Activated T-helper 1 cell treated with anti-CD3 and anti-CD28 coated beads, Interleukin-12 subunit alpha, Interleukin-12 subunit beta, Interleukin-2, Interleukin-4 antibody, amounts not matched to agents 30 ng/mL and 10 ng/mL and 1 ng/mL, durations not matched to agents 14 hours and 24 hours and 36 hours (primary cell): ENCODE data around the gene SARM1. TPM values are rescaled to one million over a fixed set of nuclear protein-coding genes. Genes with fewer than 3 reads are reported as not detected.

Source experiments
- DNase-seq: peaks from one replicate; pipeline ENCODE4 v3.0.0; 2021; ENCODE audit warnings: low spot score
- H3K27ac Mint-ChIP-seq: one replicate; pipeline ENCODE4 v1.8.0; 2021; ENCODE audit warnings: mild to moderate bottlenecking, mixed read lengths
- H3K27me3 Mint-ChIP-seq: one replicate; pipeline ENCODE4 v1.8.0; 2022; ENCODE audit warnings: mild to moderate bottlenecking, moderate library complexity, mixed read lengths; ENCODE audit not compliant: insufficient read depth
- H3K36me3 Mint-ChIP-seq: one replicate; pipeline ENCODE4 v1.8.0; 2021; ENCODE audit warnings: low read depth, mixed read lengths
- H3K4me1 Mint-ChIP-seq: one replicate; pipeline ENCODE4 v1.8.0; 2021; ENCODE audit warnings: low read depth, mixed read lengths
- H3K4me3 Mint-ChIP-seq: one replicate; pipeline ENCODE4 v1.8.0; 2021; ENCODE audit warnings: mild to moderate bottlenecking, moderate library complexity, mixed read lengths
- H3K9me3 Mint-ChIP-seq: one replicate; pipeline ENCODE4 v1.8.0; 2021; ENCODE audit warnings: mixed read lengths
- intact Hi-C: fragments of 100-400 bp; cut with micrococcal nuclease; formaldehyde crosslinking; loops from one replicate; pipeline ENCODE4 v1.15.1; 2024
- total RNA-seq: library from RNA; stranded (reverse); gene quantifications from 2 replicates; pipeline ENCODE4 v1.2.3, GENCODE V29; 2022

SARM1 gene
- total RNA-seq, 1 donor from 2014 or later = 45.6 TPM

DNA sequence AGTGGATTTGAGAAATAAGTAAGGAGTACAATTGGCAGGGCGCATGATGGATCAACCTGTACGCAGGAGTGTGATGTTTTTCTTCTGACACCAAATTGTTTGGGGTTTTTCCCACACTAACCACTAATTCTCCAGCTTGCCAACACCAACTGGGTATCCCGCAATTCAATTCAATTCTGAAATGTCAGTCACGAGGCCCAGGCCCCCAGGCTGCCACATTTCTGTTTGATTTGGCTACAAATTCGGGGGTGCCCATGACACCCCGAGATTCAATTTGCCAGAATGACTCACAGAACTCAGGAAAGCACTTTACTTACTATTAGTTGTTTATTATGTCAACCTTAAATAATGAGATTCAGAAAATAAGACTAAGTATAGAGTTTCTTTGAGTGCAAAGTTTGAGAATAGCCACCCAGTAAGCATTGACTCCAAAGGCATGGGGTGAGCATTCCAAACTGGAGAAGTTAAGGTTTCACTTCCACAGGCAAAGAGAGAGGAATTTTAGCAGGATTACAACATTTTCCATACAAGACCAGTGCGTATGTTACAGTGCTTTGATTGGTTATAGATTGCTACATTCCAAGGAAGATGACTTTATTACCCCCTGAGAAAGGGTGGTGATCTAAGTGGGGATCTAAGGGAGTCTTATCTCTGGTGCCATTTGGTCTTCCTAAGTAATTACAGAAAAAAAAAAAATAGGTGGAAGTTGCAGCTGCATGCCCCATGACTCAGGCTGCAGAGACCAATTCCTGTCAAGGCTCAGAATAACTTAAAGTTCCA, 23.0 kb downstream of the SARM1 start:
- H3K4me3 Mint-ChIP-seq = no peak overlapping the region
- intact Hi-C loops = no loop called here
- H3K36me3 Mint-ChIP-seq = peaks cover 34% of the 10 kb centered on the region
- no peaks in the 10 kb centered on the region for H3K9me3 Mint-ChIP-seq
- H3K4me1 Mint-ChIP-seq = no peaks in the 10 kb centered on the region
- DNase-seq = no peak
- H3K27ac Mint-ChIP-seq = no peak overlapping the region
- no peaks in the 10 kb centered on the region for H3K27me3 Mint-ChIP-seq

DNA sequence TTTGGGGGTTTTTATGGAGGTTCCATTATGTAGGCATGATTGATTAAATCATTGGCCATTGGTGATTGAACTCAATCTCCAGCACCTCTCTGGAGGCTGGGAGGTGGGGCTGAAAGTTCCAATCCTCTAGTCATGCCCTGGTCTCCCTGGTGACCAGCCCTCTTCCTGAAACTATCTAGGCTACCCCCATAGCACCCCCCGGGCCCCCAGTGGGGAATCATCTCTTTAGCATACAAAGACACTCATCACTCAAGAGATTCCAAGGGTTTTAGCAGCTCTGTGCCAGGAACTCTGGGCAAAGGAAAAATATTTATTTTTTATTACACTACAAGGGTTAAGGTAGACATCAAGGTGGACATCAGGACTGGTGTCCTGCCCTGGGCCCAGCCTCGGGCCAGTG, 23.9 kb downstream of the SARM1 start:
- no peaks in the 10 kb centered on the region for H3K4me1 Mint-ChIP-seq
- peaks cover 26% of the 10 kb centered on the region for H3K36me3 Mint-ChIP-seq
- DNase-seq = no peak
- no peak overlapping the region for H3K4me3 Mint-ChIP-seq
- intact Hi-C loops = no loop called here
- no peaks in the 10 kb centered on the region for H3K9me3 Mint-ChIP-seq
- no peaks in the 10 kb centered on the region for H3K27me3 Mint-ChIP-seq
- H3K27ac Mint-ChIP-seq = no peak overlapping the region

GRCh38 chr17:28395968-28396367, 24.5 kb downstream of the SARM1 start:
- H3K9me3 Mint-ChIP-seq = no peaks in the 10 kb centered on the region
- H3K4me3 Mint-ChIP-seq = no peak overlapping the region
- no peaks in the 10 kb centered on the region for H3K27me3 Mint-ChIP-seq
- no peaks in the 10 kb centered on the region for H3K4me1 Mint-ChIP-seq
- intact Hi-C loops = no loop called here
- H3K27ac Mint-ChIP-seq = no peak overlapping the region
- no peak for DNase-seq
- H3K36me3 Mint-ChIP-seq = peaks cover 23% of the 10 kb centered on the region

DNA sequence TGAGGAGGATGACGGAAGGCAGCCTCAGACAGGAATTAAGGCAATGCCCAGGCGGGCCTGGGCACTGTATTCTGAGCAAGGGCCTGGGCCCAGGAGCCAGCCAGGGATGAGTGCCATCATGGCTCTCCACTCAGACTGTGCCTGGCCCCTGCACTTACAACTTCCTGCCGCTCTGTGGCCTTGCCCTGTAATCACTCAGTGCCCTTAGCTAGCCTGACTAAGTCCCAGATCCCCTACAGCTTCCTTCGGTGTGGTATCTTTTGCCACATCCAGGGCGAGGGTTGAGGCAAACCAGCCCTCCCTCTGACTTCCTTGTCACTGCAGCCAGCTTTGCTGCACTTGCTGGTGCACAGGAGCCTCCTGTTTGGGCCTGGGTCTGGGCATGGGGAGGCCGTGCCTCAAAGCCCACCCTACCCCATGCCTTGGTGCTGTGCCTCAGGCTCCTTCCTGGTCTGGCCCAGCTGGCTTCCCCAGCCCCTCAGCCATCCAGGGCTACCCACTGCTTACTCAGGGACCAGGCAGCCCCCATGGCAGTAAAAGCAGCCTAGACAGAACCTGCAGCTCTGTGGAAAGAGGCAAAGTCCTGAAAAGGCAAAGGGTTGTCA, 25.2 kb downstream of the SARM1 start:
- no peak overlapping the region for H3K4me3 Mint-ChIP-seq
- H3K36me3 Mint-ChIP-seq = peaks cover 17% of the 10 kb centered on the region
- no peak overlapping the region for H3K27ac Mint-ChIP-seq
- no peaks in the 10 kb centered on the region for H3K4me1 Mint-ChIP-seq
- intact Hi-C loops = no loop called here
- no peaks in the 10 kb centered on the region for H3K27me3 Mint-ChIP-seq
- H3K9me3 Mint-ChIP-seq = no peaks in the 10 kb centered on the region
- DNase-seq = no peak

DNA sequence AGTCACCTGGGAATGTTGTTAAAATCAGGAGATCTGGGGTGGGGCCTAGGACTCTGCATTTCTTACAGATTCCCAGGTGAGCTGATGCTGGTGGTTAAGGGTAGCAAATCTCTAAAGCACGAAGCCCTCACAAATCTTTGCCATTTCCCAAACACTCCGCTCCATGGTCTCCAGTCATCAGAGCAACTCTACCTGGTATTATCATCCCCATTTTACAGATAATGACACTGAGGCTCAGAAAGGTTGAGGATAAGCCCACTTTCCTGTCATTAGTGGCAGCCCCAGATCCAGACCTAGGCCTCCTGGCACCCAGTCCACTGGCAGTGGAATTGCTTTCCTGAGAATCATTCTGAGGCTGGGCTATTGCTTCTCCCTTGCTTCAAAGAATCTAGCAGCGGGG, 25.8 kb downstream of the SARM1 start:
- Mint-ChIP-seq H3K4me1 (peaks cover 3% of the 10 kb centered on the region), H3K4me3 (no peak overlapping the region), H3K27ac (no peak overlapping the region), H3K9me3 (no peaks in the 10 kb centered on the region), H3K27me3 (no peaks in the 10 kb centered on the region), H3K36me3 (peaks cover 17% of the 10 kb centered on the region)
- DNase-seq = no peak
- intact Hi-C loops = no loop called here

DNA sequence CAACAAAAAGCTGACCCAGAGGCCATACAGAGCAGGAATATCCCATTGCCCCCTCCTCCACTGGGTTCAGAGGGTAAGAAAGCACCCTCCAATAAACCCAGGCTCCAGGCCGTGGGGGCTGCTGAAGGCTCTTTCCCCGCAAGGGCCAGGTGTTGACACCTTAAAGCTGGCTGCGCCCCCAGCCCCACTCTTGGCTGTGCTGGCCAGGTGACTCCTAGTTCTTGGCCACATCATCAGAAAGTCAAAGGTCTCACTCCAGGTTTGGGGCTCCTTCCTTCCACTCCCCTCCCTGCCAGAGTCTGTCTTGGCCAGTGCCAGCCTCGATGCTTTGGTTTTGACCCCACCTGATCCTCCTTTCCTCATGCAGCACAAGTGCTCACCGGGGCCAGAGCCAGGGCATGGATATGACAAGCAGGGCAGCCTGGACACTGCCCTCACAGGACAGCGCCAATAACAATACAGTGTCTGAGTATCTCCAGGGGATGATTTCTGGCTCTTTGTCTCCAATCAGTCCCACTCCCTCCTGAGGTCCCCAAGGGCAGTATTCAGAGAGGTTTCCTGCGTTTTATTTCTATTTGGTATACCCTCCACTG, 26.3 kb downstream of the SARM1 start:
- H3K4me1 Mint-ChIP-seq = peaks cover 5% of the 10 kb centered on the region
- no peak overlapping the region for H3K4me3 Mint-ChIP-seq
- no peak overlapping the region for H3K27ac Mint-ChIP-seq
- no peak for DNase-seq
- peaks cover 17% of the 10 kb centered on the region for H3K36me3 Mint-ChIP-seq
- intact Hi-C loops = no loop called here
- no peaks in the 10 kb centered on the region for H3K9me3 Mint-ChIP-seq
- no peaks in the 10 kb centered on the region for H3K27me3 Mint-ChIP-seq

GRCh38 chr17:28398280-28398981, 26.9 kb downstream of the SARM1 start:
- H3K27ac Mint-ChIP-seq = no peak overlapping the region
- H3K4me1 Mint-ChIP-seq = peaks cover 5% of the 10 kb centered on the region
- H3K27me3 Mint-ChIP-seq = no peaks in the 10 kb centered on the region
- H3K9me3 Mint-ChIP-seq = no peaks in the 10 kb centered on the region
- H3K36me3 Mint-ChIP-seq = peaks cover 14% of the 10 kb centered on the region
- no peak overlapping the region for H3K4me3 Mint-ChIP-seq
- DNase-seq = no peak
- intact Hi-C loops = no loop called here

- H3K27me3 Mint-ChIP-seq = peaks cover 3% of the 10 kb centered on the region
- peaks cover 7% of the 10 kb centered on the region for H3K36me3 Mint-ChIP-seq
- H3K27ac Mint-ChIP-seq = no peak overlapping the region
- no peak for DNase-seq
- intact Hi-C loops = no loop called here
- H3K4me3 Mint-ChIP-seq = no peak overlapping the region
- H3K4me1 Mint-ChIP-seq = peaks cover 5% of the 10 kb centered on the region
- H3K9me3 Mint-ChIP-seq = no peaks in the 10 kb centered on the region
Observed at GRCh38 chr17:28399808-28400207, 28.3 kb downstream of the SARM1 start.

DNA sequence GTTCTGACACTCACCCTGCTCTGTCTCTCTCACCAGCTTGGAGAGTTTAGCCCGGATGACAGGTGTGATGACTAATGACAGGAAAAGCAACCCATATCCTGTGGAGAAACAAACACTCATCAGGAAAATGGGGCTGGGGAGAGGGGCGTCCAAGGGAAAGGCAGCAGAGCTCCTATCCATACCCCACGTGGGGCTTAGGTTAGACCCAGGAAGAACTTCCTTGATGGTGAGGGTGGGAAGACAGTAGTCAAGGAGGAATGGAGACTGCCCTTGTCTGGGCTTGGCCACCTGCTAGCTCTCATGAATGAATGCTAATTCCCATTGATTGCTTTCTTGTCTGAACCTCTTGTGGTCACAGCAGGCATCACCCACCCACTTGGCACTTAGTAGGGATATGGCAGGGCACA, 30.7 kb downstream of the SARM1 start:
- peaks cover 3% of the 10 kb centered on the region for H3K36me3 Mint-ChIP-seq
- peaks cover 9% of the 10 kb centered on the region for H3K4me1 Mint-ChIP-seq
- no peak for DNase-seq
- H3K9me3 Mint-ChIP-seq = no peaks in the 10 kb centered on the region
- no peak overlapping the region for H3K27ac Mint-ChIP-seq
- H3K27me3 Mint-ChIP-seq = peaks cover 4% of the 10 kb centered on the region
- no peak overlapping the region for H3K4me3 Mint-ChIP-seq
- intact Hi-C loops = no loop called here

DNA sequence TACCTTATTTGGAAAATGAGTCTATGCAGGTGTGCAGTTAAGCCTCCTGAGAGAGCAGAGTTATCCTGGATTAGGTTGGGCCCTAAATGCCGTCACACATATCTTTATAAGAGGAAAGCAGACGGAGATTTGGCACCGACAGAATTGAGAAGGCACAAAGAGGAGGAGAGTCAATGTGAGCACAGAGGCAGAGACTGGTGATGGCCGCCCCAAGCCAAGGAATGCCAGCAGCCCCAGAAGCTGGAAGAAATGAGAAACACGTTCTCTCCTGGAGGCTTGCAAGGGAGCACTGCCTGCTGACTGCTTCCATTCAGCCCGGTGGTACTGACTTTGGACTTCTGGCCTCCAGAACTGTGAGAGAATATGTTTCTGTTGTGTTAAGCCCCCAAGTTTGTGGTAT, 31.4 kb downstream of the SARM1 start:
- no peak for DNase-seq
- Mint-ChIP-seq H3K9me3 (no peaks in the 10 kb centered on the region), H3K36me3 (peaks cover 3% of the 10 kb centered on the region), H3K27me3 (peaks cover 4% of the 10 kb centered on the region), H3K4me3 (no peak overlapping the region), H3K27ac (no peak overlapping the region), H3K4me1 (peaks cover 9% of the 10 kb centered on the region)
- intact Hi-C loops = no loop called here

DNA sequence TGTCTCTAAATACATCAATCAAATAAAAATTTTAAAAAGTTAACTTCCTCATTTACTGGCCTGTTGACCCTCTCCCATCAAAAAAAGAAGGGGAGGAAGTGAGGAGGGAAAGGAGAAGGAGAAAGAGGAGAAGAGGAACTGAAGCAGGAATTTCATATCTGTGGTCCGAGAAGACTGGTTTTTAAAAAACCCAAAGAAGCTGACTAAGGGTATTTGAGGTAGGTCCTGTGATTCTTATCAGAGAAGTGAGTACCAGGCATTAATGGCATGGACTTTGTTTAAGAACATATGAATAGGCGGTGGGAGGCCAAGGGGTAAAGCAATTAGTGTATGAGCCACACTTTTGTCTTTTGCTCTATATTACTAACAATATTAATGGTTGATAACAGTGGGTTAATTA, 32.5 kb downstream of the SARM1 start:
- no peak overlapping the region for H3K4me3 Mint-ChIP-seq
- no peak overlapping the region for H3K27ac Mint-ChIP-seq
- peaks cover 9% of the 10 kb centered on the region for H3K4me1 Mint-ChIP-seq
- no peak for DNase-seq
- H3K36me3 Mint-ChIP-seq = no peaks in the 10 kb centered on the region
- intact Hi-C loops = no loop called here
- H3K9me3 Mint-ChIP-seq = no peaks in the 10 kb centered on the region
- peaks cover 4% of the 10 kb centered on the region for H3K27me3 Mint-ChIP-seq

DNA sequence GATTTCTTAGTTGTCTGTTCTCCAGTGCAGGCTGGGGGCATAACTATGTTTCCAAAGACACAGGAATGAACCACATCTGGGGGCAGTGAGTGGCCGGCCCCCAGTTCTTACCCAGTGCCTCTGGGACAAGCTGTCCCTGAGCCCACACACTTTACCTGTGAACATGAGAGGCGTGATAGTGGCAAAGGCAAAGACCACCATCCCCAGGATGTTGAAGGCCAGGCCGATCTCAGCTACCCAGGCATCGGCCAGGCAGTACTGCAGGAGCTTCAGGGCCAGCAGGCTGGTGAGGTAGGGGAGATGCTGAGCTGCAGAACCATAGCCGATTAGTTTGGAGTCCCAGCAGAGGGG, 32.9 kb downstream of the SARM1 start:
- no peak for DNase-seq
- H3K27ac Mint-ChIP-seq = no peak overlapping the region
- H3K4me1 Mint-ChIP-seq = peaks cover 9% of the 10 kb centered on the region
- intact Hi-C loops = no loop called here
- no peaks in the 10 kb centered on the region for H3K36me3 Mint-ChIP-seq
- H3K4me3 Mint-ChIP-seq = no peak overlapping the region
- H3K9me3 Mint-ChIP-seq = no peaks in the 10 kb centered on the region
- peaks cover 4% of the 10 kb centered on the region for H3K27me3 Mint-ChIP-seq
